DND-41 (cell line): Measurements from ENCODE around the gene ZNF324.

Experiments
- ATAC-seq: fragments of 200-7000 bp; cut with Tn5 transposase; 3 replicates; pipeline ENCODE4 v1.9.1; 2021; ENCODE audit warnings: low read depth; ENCODE audit not compliant: insufficient read depth
- DNase-seq: peaks from one replicate; pipeline ENCODE4 v3.0.0-alpha.2; 2020
- H2AFZ ChIP-seq: 2 replicates; pipeline ENCODE4 v1.6.0; 2012; ENCODE audit warnings: low read depth, low read length
- H3K27ac ChIP-seq: 2 replicates; pipeline ENCODE4 v1.5.1; 2012; ENCODE audit warnings: low read length, inconsistent platforms
- H3K27me3 ChIP-seq: fragments of 200-600 bp; sonication (generic); 2 replicates; pipeline ENCODE4 v1.6.0; 2012; ENCODE audit warnings: low read length, mild to moderate bottlenecking, inconsistent platforms; ENCODE audit not compliant: insufficient read depth, poor library complexity
- H3K36me3 ChIP-seq: 2 replicates; pipeline ENCODE4 v1.5.1; 2012; ENCODE audit warnings: low read length, inconsistent platforms; ENCODE audit not compliant: insufficient read depth
- H3K4me1 ChIP-seq: 2 replicates; pipeline ENCODE4 v1.5.1; 2012; ENCODE audit warnings: mild to moderate bottlenecking, low read length; ENCODE audit not compliant: insufficient read depth
- H3K4me2 ChIP-seq: 2 replicates; pipeline ENCODE4 v1.6.0; 2012; ENCODE audit warnings: mild to moderate bottlenecking, moderate library complexity, low read length, inconsistent platforms; ENCODE audit not compliant: insufficient read depth
- H3K4me3 ChIP-seq, 2 experiments: fragments of 200-600 bp in 1 of 2; shearing (Covaris generic) in 1 of 2; 2 replicates each; pipeline ENCODE4 v1.5.1; 2012 to 2016; ENCODE audit warnings: inconsistent platforms in 2 of 2, low read length in 2 of 2, mild to moderate bottlenecking in 2 of 2, low read depth in 1 of 2, moderate library complexity in 1 of 2
- H3K79me2 ChIP-seq: 2 replicates; pipeline ENCODE4 v1.6.0; 2012; ENCODE audit warnings: low read length, inconsistent platforms; ENCODE audit not compliant: insufficient read depth
- H3K9ac ChIP-seq: 2 replicates; pipeline ENCODE4 v1.6.0; 2012; ENCODE audit warnings: low read depth, mild to moderate bottlenecking, inconsistent platforms, low read length, moderate library complexity
- H3K9me3 ChIP-seq: 2 replicates; pipeline ENCODE4 v1.5.1; 2012; ENCODE audit warnings: low read length, moderate library complexity, mild to moderate bottlenecking, inconsistent platforms; ENCODE audit not compliant: insufficient read depth, severe bottlenecking
- H4K20me1 ChIP-seq: 2 replicates; pipeline ENCODE4 v1.6.0; 2012; ENCODE audit warnings: low read length; ENCODE audit not compliant: insufficient read depth
- CTCF ChIP-seq: IDR thresholded peaks from 2 replicates; pipeline ENCODE4 v1.5.1; 2012; ENCODE audit warnings: borderline replicate concordance, low read length, moderate library complexity, mild to moderate bottlenecking; ENCODE audit not compliant: poor library complexity, severe bottlenecking; ENCODE audit errors: extremely low read depth
- EZH2 ChIP-seq: IDR thresholded peaks from 3 replicates; pipeline ENCODE4 v1.6.1; 2012; ENCODE audit warnings: borderline replicate concordance, low read depth, mild to moderate bottlenecking, moderate library complexity, low read length, inconsistent platforms; ENCODE audit not compliant: severe bottlenecking

ZNF324 gene

DNA sequence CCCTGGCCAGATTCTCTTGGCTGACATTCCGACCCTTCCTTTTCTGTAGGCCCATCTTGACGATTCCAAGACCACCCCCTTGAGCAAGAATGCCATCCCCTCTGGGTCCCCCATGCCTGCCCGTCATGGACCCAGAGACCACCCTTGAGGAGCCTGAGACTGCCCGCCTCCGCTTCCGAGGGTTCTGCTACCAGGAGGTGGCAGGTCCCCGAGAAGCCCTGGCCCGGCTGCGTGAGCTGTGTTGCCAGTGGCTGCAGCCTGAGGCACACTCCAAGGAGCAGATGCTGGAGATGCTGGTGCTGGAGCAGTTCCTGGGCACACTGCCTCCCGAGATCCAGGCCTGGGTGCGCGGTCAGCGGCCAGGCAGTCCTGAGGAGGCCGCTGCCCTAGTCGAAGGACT is 10.2 kb downstream of the ZNF324 start:
- ATAC-seq (no peak), DNase-seq (no peak)
- peak overlapping the region; percentile 96 for H3K4me2 ChIP-seq
- TF ChIP-seq EZH2 (no peak), CTCF (no peak)
- peaks cover 38% of the 10 kb centered on the region for H3K4me1 ChIP-seq
- H3K27ac ChIP-seq, result peak overlapping the region; percentile 92
- no peaks in the 10 kb centered on the region for H3K27me3 ChIP-seq
- H2AFZ ChIP-seq, result no peak overlapping the region
- no peaks in the 10 kb centered on the region for H3K9me3 ChIP-seq
- peak overlapping the region in 1 of 2 experiments; percentile 88; a peak in 3 of 4 replicates for H3K4me3 ChIP-seq
- 0 out of 2 replicates have a peak, but pooled peaks cover 8% of the 10 kb centered on the region for H3K79me2 ChIP-seq
- H3K36me3 ChIP-seq, result peaks cover 42% of the 10 kb centered on the region
- peak overlapping the region; percentile 94 for H3K9ac ChIP-seq
- H4K20me1 ChIP-seq, result peaks cover 6% of the 10 kb centered on the region; the same call in 1 of the 2 replicates

DNA sequence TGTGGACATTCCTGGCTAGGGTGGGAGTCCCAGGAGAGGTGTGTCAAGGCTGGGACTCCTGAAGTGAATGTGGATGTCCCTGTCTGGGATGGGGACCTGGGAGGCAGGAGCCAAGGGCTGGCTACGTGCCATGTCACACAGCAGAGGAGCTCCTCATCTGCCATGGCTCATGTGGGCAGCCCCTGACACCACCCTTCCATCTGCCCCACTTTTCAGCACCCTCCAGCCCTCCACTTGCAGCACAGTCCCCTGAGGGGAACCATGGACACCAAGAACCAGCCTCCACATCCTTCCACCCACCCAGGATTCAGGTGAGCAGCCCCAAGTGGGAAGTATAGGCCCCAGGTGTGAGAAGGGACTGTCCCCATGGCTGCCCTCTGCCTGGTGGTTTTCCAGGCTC is 11.0 kb downstream of the ZNF324 start:
- TF ChIP-seq EZH2 (no peak), CTCF (no peak)
- no peaks in the 10 kb centered on the region for H3K9me3 ChIP-seq
- H3K27me3 ChIP-seq, result no peaks in the 10 kb centered on the region
- peak overlapping the region; percentile 94; the same call in 1 of the 2 replicates for H3K9ac ChIP-seq
- 0 out of 2 replicates have a peak, but pooled peaks cover 4% of the 10 kb centered on the region for H4K20me1 ChIP-seq
- peaks cover 38% of the 10 kb centered on the region for H3K4me1 ChIP-seq
- no peak for ATAC-seq
- peaks cover 35% of the 10 kb centered on the region for H3K36me3 ChIP-seq
- no peak for DNase-seq
- H3K79me2 ChIP-seq, result 0 out of 2 replicates have a peak, but pooled peaks cover 8% of the 10 kb centered on the region
- no peak overlapping the region for H2AFZ ChIP-seq
- peak overlapping the region; percentile 96 for H3K4me2 ChIP-seq
- 0 out of 2 replicates have a peak overlapping the region, but pooled peaks have one; percentile 92 for H3K27ac ChIP-seq
- H3K4me3 ChIP-seq, result no peak overlapping the region

- ATAC-seq, result no peak
- H3K9ac ChIP-seq, result no peak overlapping the region
- DNase-seq, result no peak
- peaks cover 31% of the 10 kb centered on the region for H3K4me1 ChIP-seq
- H2AFZ ChIP-seq, result no peak overlapping the region
- TF ChIP-seq CTCF (no peak), EZH2 (no peak)
- H3K36me3 ChIP-seq, result peaks cover 24% of the 10 kb centered on the region
- H3K9me3 ChIP-seq, result no peaks in the 10 kb centered on the region
- no peak overlapping the region for H3K4me3 ChIP-seq
- no peak overlapping the region for H3K4me2 ChIP-seq
- 0 out of 2 replicates have a peak, but pooled peaks cover 8% of the 10 kb centered on the region for H3K79me2 ChIP-seq
- H3K27ac ChIP-seq, result no peak overlapping the region
- no peaks in the 10 kb centered on the region for H4K20me1 ChIP-seq
- no peaks in the 10 kb centered on the region for H3K27me3 ChIP-seq
Measured at GRCh38 chr19:58479303-58479702, 12.4 kb downstream of the ZNF324 start.
